GF-D8 (cell line): ENCODE data around the gene MALT1.
A peak's percentile ranks its signal among the peaks of the same experiment; 100 is the strongest.

Experiments used
- DNase-seq: peaks from one replicate; lab custom pipeline; 2025; lab: John Stamatoyannopoulos, UW

The MALT1 gene

GRCh38 chr18:58653814-58654509 is 17.3 kb upstream of the MALT1 start:
- DNase-seq = no peak

GRCh38 chr18:58654896-58655614 is 16.2 kb upstream of the MALT1 start:
- DNase-seq = no peak

GRCh38 chr18:58657081-58657480 is 14.2 kb upstream of the MALT1 start:
- DNase-seq = no peak

- no peak for DNase-seq
Measured at GRCh38 chr18:58657494-58657893, 13.8 kb upstream of the MALT1 start.

- no peak for DNase-seq
Measured at GRCh38 chr18:58659691-58660090, 11.6 kb upstream of the MALT1 start.

GRCh38 chr18:58660915-58661314 is 10.3 kb upstream of the MALT1 start:
- no peak for DNase-seq

- DNase-seq = no peak
Measured at GRCh38 chr18:58661423-58661822, 9.8 kb upstream of the MALT1 start.

- no peak for DNase-seq
Measured at GRCh38 chr18:58662118-58662517, 9.1 kb upstream of the MALT1 start.

- no peak for DNase-seq
Measured at GRCh38 chr18:58666176-58666575, 5.1 kb upstream of the MALT1 start.

- DNase-seq = no peak
Measured at GRCh38 chr18:58668211-58668610, 3.1 kb upstream of the MALT1 start.

GRCh38 chr18:58668897-58669296 is 2.4 kb upstream of the MALT1 start:
- no peak for DNase-seq

- DNase-seq = peak; percentile 42
Measured at GRCh38 chr18:58669731-58670378, 1.4 kb upstream of the MALT1 start.

GRCh38 chr18:58670404-58671110 is 708 bp upstream of the MALT1 start:
- DNase-seq = no peak

- DNase-seq = no peak
Measured at GRCh38 chr18:58671632-58672564, 633 bp downstream of the MALT1 start.

GRCh38 chr18:58674159-58674558 is 2.9 kb downstream of the MALT1 start:
- DNase-seq = no peak

GRCh38 chr18:58674863-58675472 is 3.7 kb downstream of the MALT1 start:
- DNase-seq = no peak

- no peak for DNase-seq
Measured at GRCh38 chr18:58676270-58676669, 5.0 kb downstream of the MALT1 start.

- no peak for DNase-seq
Measured at GRCh38 chr18:58682429-58683069, 11.3 kb downstream of the MALT1 start.

GRCh38 chr18:58687871-58688308 is 16.6 kb downstream of the MALT1 start:
- DNase-seq = peak; percentile 60

GRCh38 chr18:58690259-58690658 is 19.0 kb downstream of the MALT1 start:
- DNase-seq = no peak
